K562 (cell line): ENCODE results near the gene WNT3. TPM values are rescaled to one million over a fixed set of nuclear protein-coding genes. Genes with fewer than 3 reads are reported as not detected.

ENCODE experiments used
- E4F1 ChIP-seq: fragments of 250-450 bp; sonication (Bioruptor Pico); IDR thresholded peaks from 2 replicates; pipeline ENCODE4 v1.5.0; 2021; ENCODE audit warnings: mild to moderate bottlenecking, borderline replicate concordance
- EZH2 ChIP-seq: IDR thresholded peaks from 2 replicates; pipeline ENCODE4 v1.6.1; 2012; ENCODE audit warnings: low read depth, mild to moderate bottlenecking, inconsistent platforms, low read length, borderline replicate concordance
- RBM34 ChIP-seq: fragments of 200-400 bp; formaldehyde crosslinking; IDR thresholded peaks from 2 replicates; pipeline ENCODE4 v1.6.1; 2018; ENCODE audit warnings: low read length, borderline replicate concordance; ENCODE audit not compliant: insufficient read depth
- SPI1 ChIP-seq: IDR thresholded peaks from 2 replicates; pipeline ENCODE4 v1.6.1; 2011; ENCODE audit warnings: low read depth, low read length, control low read depth, borderline replicate concordance
- ZNF407 ChIP-seq: fragments of 450-650 bp; IDR thresholded peaks from 2 replicates; pipeline ENCODE4 v1.6.1; 2016; ENCODE audit warnings: low read depth
- ZSCAN29 ChIP-seq: fragments of 450-650 bp; IDR thresholded peaks from 2 replicates; pipeline ENCODE4 v1.6.1; 2017
- polyA plus RNA-seq, 8 experiments: library from polyadenylated mRNA; depleted of rRNA in 4 of 8; stranded (reverse) in 5 of 8; unstranded in 3 of 8; fragments of >200 nt; fragmentation: Nextera tagmentation in 2 of 8; fragmentation: Illumina TruSeq in 1 of 8; extraction: Ambion mirVana in 2 of 8; extraction: Trizol in 1 of 8; gene quantifications; 2 replicates each; pipeline versions ENCODE4 v1.2.1 to v1.2.3, GENCODE V29; 2011 to 2014; ENCODE audit warnings: inconsistent platforms in 1 of 8, missing spikeins in 1 of 8
- total RNA-seq, 7 experiments: library from RNA; depleted of rRNA in 6 of 7; stranded (reverse); fragments of >200 nt in 6 of 7; fragmentation: Illumina TruSeq in 2 of 7; extraction: Trizol in 2 of 7; gene quantifications; 2 replicates each; pipeline versions ENCODE4 v1.2.1 to v1.2.3, GENCODE V29; 2011 to 2021; ENCODE audit warnings: low replicate concordance in 1 of 7

Gene WNT3
- total and polyA plus RNA-seq, 9 of the 15 experiments (the other 6 are each of a cell fraction or from before 2014, with no cell fraction given): 1.5 to 6.1 (median 3.3) TPM

GRCh38 chr17:46833840-46834208, 15.3 kb upstream of the WNT3 start (continued):
- TF ChIP-seq SPI1 (no peak), EZH2 (no peak), ZNF407 (no peak), RBM34 (no peak), E4F1 (CRISPR knock-in tag) (no peak), ZSCAN29 (no peak)
